KBM-7 (cell line): ENCODE data around the gene CSH2.

Experiments used
- DNase-seq: peaks from one replicate; pipeline ENCODE4 v3.0.0-alpha.2; 2015
- in situ Hi-C: fragments of 300-500 bp; cut with MboI; formaldehyde crosslinking; loops from 2 replicates; pipeline ENCODE4 v1.14.3; 2020; ENCODE audit warnings: low sequenced_read_pairs, low pct_unique_long_range_greater_than_20kb, mixed read lengths

Gene CSH2

DNA sequence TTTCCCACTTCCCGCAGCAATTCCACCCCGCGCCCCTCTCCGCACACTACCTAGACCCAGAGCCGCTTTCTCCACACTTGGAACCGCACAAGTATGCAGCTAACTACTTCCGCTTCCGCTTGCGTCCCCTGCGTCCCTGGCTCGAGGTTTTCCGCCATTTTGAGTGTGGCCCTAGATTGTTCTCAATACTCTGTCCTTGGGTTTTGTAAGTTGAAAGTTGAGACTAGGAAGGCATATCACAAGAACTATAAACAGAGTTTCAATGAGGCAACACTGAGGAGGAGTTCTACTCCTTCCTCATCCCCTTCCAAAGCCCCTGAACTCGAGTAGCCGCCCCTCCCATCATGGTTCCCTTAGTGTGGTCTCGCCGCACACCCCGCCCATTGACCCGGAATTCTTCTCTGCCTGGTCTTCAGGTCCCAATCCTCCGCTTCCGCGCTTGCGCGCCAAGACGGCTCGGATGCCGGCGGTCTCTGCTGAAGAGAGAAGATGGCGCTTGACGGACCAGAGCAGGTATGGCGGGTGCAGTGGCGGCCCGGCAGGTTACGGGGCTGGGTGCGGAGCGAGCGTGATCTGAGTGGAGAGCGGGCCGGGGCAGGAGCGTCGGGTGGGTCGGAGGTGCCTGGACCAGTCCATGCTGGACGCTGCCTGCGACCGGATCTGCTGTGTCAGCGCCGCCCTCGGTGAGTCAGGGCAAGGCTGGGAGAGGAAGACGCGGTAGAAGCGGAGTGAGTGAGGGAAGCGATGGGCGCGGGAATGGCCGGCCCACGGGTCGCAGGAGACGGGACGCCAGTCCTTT, 46.3 kb downstream of the CSH2 start, which contains the start of the genes FTSJ3 and PSMC5:
TSS of gene FTSJ3 (minus strand) at position 662 of the 799 bp plus-strand sequence. CDS start 761 bp downstream, outside the sequence.
TSS of gene PSMC5 (plus strand) at position 430 of the 799 bp plus-strand sequence. CDS start at position 490, 60 bp downstream.
- in situ Hi-C loops = no loop called here
- DNase-seq = peak; percentile 96

DNA sequence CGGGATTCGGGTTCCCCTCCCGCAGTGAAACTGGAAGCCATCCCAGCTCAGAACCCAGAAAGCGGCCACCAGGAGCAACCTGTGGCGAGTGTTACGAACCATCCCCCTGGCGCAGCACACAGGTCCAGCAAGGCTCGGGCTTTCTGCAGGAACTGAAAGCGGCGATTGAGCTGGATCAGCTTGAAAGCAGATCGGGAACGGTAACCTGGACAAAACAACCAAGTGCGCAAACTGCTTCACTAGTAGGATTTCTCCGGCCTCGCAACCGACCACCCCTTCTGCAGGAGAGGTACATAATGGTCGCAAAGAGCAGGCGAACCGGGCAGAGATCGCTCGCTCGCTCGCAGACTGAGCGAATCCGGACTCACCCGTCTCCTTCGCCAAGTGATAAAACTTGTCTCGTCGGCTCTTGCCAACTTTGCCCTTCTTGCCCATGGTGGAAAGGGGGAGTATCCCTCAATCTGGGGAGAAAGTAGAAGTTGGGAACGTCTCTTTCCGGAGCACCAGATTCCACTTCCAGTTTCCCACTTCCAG, 46.9 kb downstream of the CSH2 start:
- in situ Hi-C loops = no loop called here
- DNase-seq = no peak

DNA sequence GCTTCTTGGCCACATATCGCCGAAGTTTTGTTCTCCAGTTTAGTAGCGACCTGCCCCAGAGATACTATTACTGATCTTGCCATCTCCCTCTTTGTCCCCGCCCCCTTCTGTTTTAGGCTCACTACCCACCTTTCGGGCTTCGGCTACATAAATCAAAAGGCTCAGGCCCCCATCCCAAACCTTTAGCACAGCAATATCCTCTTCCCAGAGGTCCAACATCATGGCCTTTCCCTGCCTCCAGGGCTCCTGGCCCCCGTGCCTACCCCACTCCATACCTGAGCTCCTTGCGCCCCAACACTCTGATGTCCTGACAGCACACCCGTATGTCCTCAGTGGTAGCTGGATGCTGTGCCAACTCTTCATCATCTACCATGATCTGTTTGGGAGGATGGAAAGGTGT, 49.1 kb downstream of the CSH2 start:
- in situ Hi-C loops = no loop called here
- no peak for DNase-seq

DNA sequence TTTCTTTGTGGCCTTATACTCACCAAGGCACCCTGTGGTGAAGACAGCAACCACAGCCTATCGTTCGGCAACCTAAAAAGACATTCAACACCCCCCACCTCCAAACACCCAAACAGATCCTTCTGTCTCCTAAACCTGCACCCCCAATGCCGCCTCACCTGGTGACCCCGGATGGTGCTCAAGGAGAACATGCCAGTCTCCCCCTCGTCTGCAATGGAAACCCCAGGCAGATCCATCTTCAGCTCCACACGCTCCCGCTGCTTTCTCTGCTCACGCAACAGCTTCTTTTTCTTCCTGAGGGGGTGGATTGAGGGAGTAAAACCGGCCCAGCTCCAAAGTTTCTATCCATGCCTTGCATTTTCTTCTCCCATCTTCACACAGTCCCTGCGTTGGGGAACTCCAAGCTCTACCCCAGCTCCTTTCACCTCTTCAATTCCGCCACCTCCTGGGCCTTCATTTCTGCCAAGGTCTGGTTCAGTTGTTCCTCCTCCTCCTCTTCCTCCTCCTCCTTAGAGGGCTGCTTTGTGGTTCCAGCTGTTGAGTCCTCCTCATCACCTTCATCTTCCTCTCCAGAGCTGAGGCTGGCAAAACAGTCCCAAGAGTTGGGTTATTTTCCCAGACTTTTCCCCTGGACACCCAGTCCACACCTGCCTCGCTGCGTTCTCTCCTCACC, 49.7 kb downstream of the CSH2 start:
- in situ Hi-C loops = no loop called here
- DNase-seq = no peak

DNA sequence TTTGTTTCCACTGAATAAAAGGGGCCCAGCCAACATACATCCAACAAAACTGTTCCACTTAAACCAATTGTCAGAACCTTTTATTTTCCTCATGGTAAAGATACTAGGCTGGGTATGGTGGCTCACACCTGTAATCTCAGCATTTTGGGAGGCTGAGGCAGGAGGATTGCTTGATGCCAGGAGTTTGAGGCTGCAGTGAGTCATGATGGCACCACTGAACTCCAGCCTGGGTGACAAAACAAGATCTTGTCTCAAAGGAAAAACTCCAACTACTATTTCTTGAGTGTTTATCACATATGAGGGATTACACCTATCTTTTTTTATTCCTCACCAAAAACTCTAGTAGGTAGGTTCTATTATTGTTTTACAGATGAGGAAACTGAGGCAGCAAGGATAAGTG, 50.9 kb downstream of the CSH2 start:
- in situ Hi-C loops = no loop called here
- no peak for DNase-seq
